Brain microvascular endothelial cell (primary cell): Measurements from ENCODE around the gene WDR90.

Experiments used
- DNase-seq: peaks from one replicate; pipeline ENCODE4 v3.0.0-alpha.2; 2020
- H3K27ac ChIP-seq: fragments of 250-450 bp; sonication (Bioruptor Pico); 2 replicates; pipeline ENCODE4 v1.5.1; 2020; ENCODE audit warnings: mild to moderate bottlenecking, moderate library complexity
- H3K27me3 ChIP-seq: fragments of 250-450 bp; sonication (Bioruptor Pico); replicated peaks from 2 replicates; pipeline ENCODE4 v1.5.1; 2020; ENCODE audit warnings: mild to moderate bottlenecking
- H3K36me3 ChIP-seq: fragments of 250-450 bp; sonication (Bioruptor Pico); replicated peaks from 2 replicates; pipeline ENCODE4 v1.5.1; 2020; ENCODE audit warnings: mild to moderate bottlenecking
- H3K4me3 ChIP-seq: 2 replicates; pipeline ENCODE4 v1.5.1; 2011; ENCODE audit warnings: low read depth, mild to moderate bottlenecking, control low read depth, low read length, moderate library complexity
- CTCF ChIP-seq: IDR thresholded peaks from 2 replicates; pipeline ENCODE4 v1.5.1; 2011; ENCODE audit warnings: low read depth, mild to moderate bottlenecking, moderate library complexity, low read length, control low read depth, inconsistent platforms; ENCODE audit errors: missing control alignments
- in situ Hi-C: cut with HindIII; loops from 2 replicates; pipeline ENCODE4 v1.10.0; 2017; ENCODE audit warnings: low sequenced_read_pairs, low pct_ligation_motif_present

The WDR90 gene

GRCh38 chr16:706189-707061, 57.3 kb downstream of the WDR90 start:
- H3K36me3 ChIP-seq = no peaks in the 10 kb centered on the region
- H3K4me3 ChIP-seq = no peak overlapping the region
- peaks cover 58% of the 10 kb centered on the region for H3K27me3 ChIP-seq
- H3K27ac ChIP-seq = no peak overlapping the region
- no peak for TF ChIP-seq CTCF
- in situ Hi-C loops = loop anchor here (25.0 kb wide), 1 partner anchor 281 kb away; the partner anchor contains the start of gene SOX8
- no peak for DNase-seq

GRCh38 chr16:707062-707538, 57.9 kb downstream of the WDR90 start:
- in situ Hi-C loops = loop anchor here (25.0 kb wide), 1 partner anchor 280 kb away; the partner anchor contains the start of gene SOX8
- no peak for DNase-seq
- no peaks in the 10 kb centered on the region for H3K36me3 ChIP-seq
- no peak for TF ChIP-seq CTCF
- H3K27me3 ChIP-seq = peaks cover 52% of the 10 kb centered on the region
- H3K27ac ChIP-seq = no peak overlapping the region
- no peak overlapping the region for H3K4me3 ChIP-seq

GRCh38 chr16:708019-708418, 58.9 kb downstream of the WDR90 start:
- in situ Hi-C loops = loop anchor here (25.0 kb wide), 1 partner anchor 279 kb away; the partner anchor contains the start of gene SOX8
- no peak overlapping the region for H3K4me3 ChIP-seq
- peaks cover 42% of the 10 kb centered on the region for H3K27me3 ChIP-seq
- TF ChIP-seq CTCF = no peak
- H3K27ac ChIP-seq = no peak overlapping the region
- DNase-seq = no peak
- H3K36me3 ChIP-seq = no peaks in the 10 kb centered on the region

GRCh38 chr16:708959-709358, 59.8 kb downstream of the WDR90 start:
- in situ Hi-C loops = loop anchor here (25.0 kb wide), 1 partner anchor 278 kb away; the partner anchor contains the start of gene SOX8
- Histone ChIP-seq H3K4me3 (no peak overlapping the region), H3K27ac (no peak overlapping the region), H3K27me3 (peaks cover 33% of the 10 kb centered on the region), H3K36me3 (no peaks in the 10 kb centered on the region)
- TF ChIP-seq CTCF = no peak
- DNase-seq = no peak

GRCh38 chr16:709566-710499, 60.7 kb downstream of the WDR90 start:
- Histone ChIP-seq H3K27ac (no peak overlapping the region), H3K27me3 (peaks cover 24% of the 10 kb centered on the region), H3K4me3 (no peak overlapping the region), H3K36me3 (no peaks in the 10 kb centered on the region)
- in situ Hi-C loops = loop anchor here (25.0 kb wide), 1 partner anchor 277 kb away; the partner anchor contains the start of gene SOX8
- peak; percentile 96 for DNase-seq
- TF ChIP-seq CTCF = no peak
